Endothelial cell of umbilical vein (primary cell): ENCODE results near the gene WASL. TPM values are rescaled to one million over a fixed set of nuclear protein-coding genes. Genes with fewer than 3 reads are reported as not detected.

ENCODE experiments used
- BruUV-seq: library from RNA; stranded (reverse); fragments of 400-500 nt; replicated peaks from 2 replicates; lab custom pipeline; 2021; lab: Mats Ljungman, UMichigan
- CTCF ChIA-PET: fragments of 300-600, 350-600 bp; sonication (Branson Sonifier 250); formaldehyde crosslinking; loops from one replicate; lab custom pipeline; 2021; ENCODE audit warnings: antibody characterized with exemption, inconsistent platforms; lab: Charles Lee
- POLR2A ChIA-PET: fragments of 300-600, 350-600 bp; sonication (Branson Sonifier 250); formaldehyde crosslinking; loops from one replicate; lab custom pipeline; 2021; ENCODE audit warnings: antibody characterized with exemption, inconsistent platforms; lab: Charles Lee
- DNase-seq: peaks from one replicate; pipeline ENCODE4 v3.0.0-alpha.2; 2011; ENCODE audit warnings: low read depth, low spot score
- FAIRE-seq: peaks from 2 replicates; lab custom pipeline; 2011; peaks lifted over from hg19 to GRCh38; lab: Jason Lieb, UNC
- H2AFZ ChIP-seq: 2 replicates; pipeline ENCODE4 v1.6.0; 2012; ENCODE audit warnings: low read depth, low read length, control low read depth, inconsistent platforms
- H3K27ac ChIP-seq: 2 replicates; pipeline ENCODE4 v1.5.1; 2011; ENCODE audit warnings: low read depth, mild to moderate bottlenecking, control low read depth, low read length, moderate library complexity; ENCODE audit not compliant: insufficient read depth
- H3K27me3 ChIP-seq, 2 experiments: 2 replicates each; pipeline versions ENCODE4 v1.6.0 to v1.6.1; 2011; ENCODE audit warnings: low read length in 2 of 2, mixed read lengths in 1 of 2; ENCODE audit not compliant: control insufficient read depth in 2 of 2, insufficient read depth in 2 of 2
- H3K36me3 ChIP-seq, 2 experiments: 2 replicates in 1 of 2; 3 replicates in 1 of 2; pipeline ENCODE4 v1.5.1; 2011; ENCODE audit warnings: low read length in 2 of 2, mild to moderate bottlenecking in 1 of 2, moderate library complexity in 1 of 2; ENCODE audit not compliant: control insufficient read depth in 2 of 2, insufficient read depth in 2 of 2; ENCODE audit errors: extremely low read depth in 1 of 2
- H3K4me1 ChIP-seq: 3 replicates; pipeline ENCODE4 v1.5.1; 2011; ENCODE audit warnings: mild to moderate bottlenecking, low read length; ENCODE audit not compliant: control insufficient read depth, insufficient read depth; ENCODE audit errors: extremely low read depth
- H3K4me2 ChIP-seq: 2 replicates; pipeline ENCODE4 v1.6.1; 2011; ENCODE audit warnings: low read length, control low read depth, mixed read lengths; ENCODE audit not compliant: insufficient read depth
- H3K4me3 ChIP-seq, 3 experiments: fragments of 200-600 bp in 1 of 3; sonication (generic), shearing (Covaris generic) in 1 of 3; replicated peaks in 1 of 3; 2 replicates each; pipeline ENCODE4 v1.5.1; 2011 to 2016; ENCODE audit warnings: control low read depth in 3 of 3, low read length in 3 of 3, mild to moderate bottlenecking in 2 of 3, inconsistent platforms in 1 of 3, low read depth in 1 of 3, moderate library complexity in 1 of 3; ENCODE audit not compliant: insufficient read depth in 1 of 3
- H3K79me2 ChIP-seq: 2 replicates; pipeline ENCODE4 v1.6.0; 2012; ENCODE audit warnings: low read length, inconsistent platforms; ENCODE audit not compliant: control insufficient read depth, insufficient read depth
- H3K9ac ChIP-seq: replicated peaks from 2 replicates; pipeline ENCODE3; 2011; ENCODE audit warnings: low read length, control low read depth; ENCODE audit not compliant: insufficient read depth; ENCODE audit errors: extremely low read depth
- H3K9me1 ChIP-seq: replicated peaks from 3 replicates; pipeline ENCODE4 v1.6.0; 2011; ENCODE audit warnings: mild to moderate bottlenecking, low read length; ENCODE audit not compliant: control insufficient read depth, insufficient read depth; ENCODE audit errors: extremely low read depth
- H3K9me3 ChIP-seq: replicated peaks from 2 replicates; pipeline ENCODE4 v1.5.1; 2012; ENCODE audit warnings: low read length, inconsistent platforms; ENCODE audit not compliant: control insufficient read depth, insufficient read depth
- H4K20me1 ChIP-seq: replicated peaks from 2 replicates; pipeline ENCODE3; 2011; ENCODE audit warnings: mild to moderate bottlenecking, low read length; ENCODE audit not compliant: control insufficient read depth, insufficient read depth; ENCODE audit errors: extremely low read depth
- CTCF ChIP-seq, 2 donors: IDR thresholded peaks; 1 replicate in 1 of 2; 2 replicates in 1 of 2; pipeline ENCODE4 v1.5.1; 2011; ENCODE audit warnings: low read length in 2 of 2, mild to moderate bottlenecking in 2 of 2, moderate library complexity in 2 of 2, control low read depth in 1 of 2, inconsistent platforms in 1 of 2, low read depth in 1 of 2; ENCODE audit not compliant: insufficient read depth in 1 of 2; ENCODE audit errors: extremely low read depth in 1 of 2
- FOS ChIP-seq: IDR thresholded peaks from 2 replicates; pipeline ENCODE4 v1.6.1; 2011; ENCODE audit warnings: mild to moderate bottlenecking, low read length, moderate library complexity, borderline replicate concordance; ENCODE audit not compliant: insufficient read depth
- GATA2 ChIP-seq: IDR thresholded peaks from 2 replicates; pipeline ENCODE4 v1.7.0; 2011; ENCODE audit warnings: low read depth, mild to moderate bottlenecking, moderate library complexity, mixed read lengths, low read length; ENCODE audit not compliant: insufficient read length, insufficient read depth
- POLR2AphosphoS5 ChIP-seq: IDR thresholded peaks from 2 replicates; pipeline ENCODE4 v1.6.1; 2012; ENCODE audit warnings: low read depth, mild to moderate bottlenecking, control low read depth, low read length, moderate library complexity; ENCODE audit not compliant: insufficient read depth
- dilution Hi-C: fragments of 300-500 bp; cut with MboI; formaldehyde crosslinking; loops from one replicate; pipeline ENCODE4 v1.15.0; 2019; ENCODE audit warnings: low sequenced_read_pairs; ENCODE audit not compliant: extremely low pct_ligation_motif_present
- intact Hi-C: fragments of 100-400 bp; cut with micrococcal nuclease; formaldehyde crosslinking; loops from one replicate; pipeline ENCODE4 v1.10.0; 2022
- polyA plus RNA-seq, 4 experiments: library from polyadenylated mRNA; depleted of rRNA in 3 of 4; stranded (reverse) in 3 of 4; unstranded in 1 of 4; fragments of >200 nt; gene quantifications; 2 replicates each; pipeline versions ENCODE4 v1.2.1 to v1.2.3, GENCODE V29; 2011 to 2012; ENCODE audit warnings: missing spikeins in 1 of 4
- total RNA-seq: library from RNA; stranded (reverse); gene quantifications from 2 replicates; pipeline ENCODE4 v1.2.3, GENCODE V29; 2021

The WASL gene
- total and polyA plus RNA-seq, 2 donors (not counting 3 experiments of a cell fraction or from before 2014, with no cell fraction given): 5.2 to 24.0 TPM

GRCh38 chr7:123761729-123762128, 12.9 kb upstream of the WASL start:
- Histone ChIP-seq H3K79me2 (no peaks in the 10 kb centered on the region), H4K20me1 (no peaks in the 10 kb centered on the region), H3K9ac (no peak overlapping the region), H3K36me3 (no peaks in the 10 kb centered on the region), H3K27me3 (no peaks in the 10 kb centered on the region), H3K27ac (no peak overlapping the region), H3K4me3 (no peak overlapping the region), H2AFZ (no peak overlapping the region), H3K9me1 (no peaks in the 10 kb centered on the region), H3K4me2 (no peak overlapping the region), H3K9me3 (no peaks in the 10 kb centered on the region), H3K4me1 (peaks cover 4% of the 10 kb centered on the region)
- FAIRE-seq: no peak
- intact Hi-C loops (no loop called here), dilution Hi-C loops (no loop called here)
- TF ChIP-seq CTCF (IDR thresholded peaks at IDR 0.05; ENCODE audit: extremely low read depth in 1 of 2, insufficient read depth in 1 of 2, low read depth in 1 of 2, low read length in 2 of 2) (no peak), FOS (no peak)
- no peak for DNase-seq
- POLR2A ChIA-PET: no interaction called here
- CTCF ChIA-PET: no interaction called here
- no TSS peak for BruUV-seq

GRCh38 chr7:123757095-123757494, 8.3 kb upstream of the WASL start:
- no peak overlapping the region for H3K27ac ChIP-seq
- no peak overlapping the region for H3K4me3 ChIP-seq
- H3K36me3 ChIP-seq: no peaks in the 10 kb centered on the region
- DNase-seq (no peak), FAIRE-seq (no peak)
- peak overlapping the region; percentile 28 for H2AFZ ChIP-seq
- H3K79me2 ChIP-seq: no peaks in the 10 kb centered on the region
- H3K9me3 ChIP-seq: no peaks in the 10 kb centered on the region
- no peak overlapping the region for H3K4me2 ChIP-seq
- TF ChIP-seq GATA2 (peak; percentile 78), POLR2AphosphoS5 (no peak)
- dilution Hi-C loops: no loop called here
- no peaks in the 10 kb centered on the region for H4K20me1 ChIP-seq
- ChIA-PET CTCF (interaction anchor here (0.9 to 1.6 kb wide), 5 partner anchors 10 to 133 kb away, joined by 3 to 5 read pairs (median 3); no protein-coding TSS in a partner anchor), POLR2A (no interaction called here)
- BruUV-seq: no TSS peak
- H3K9ac ChIP-seq: no peak overlapping the region
- peaks cover 9% of the 10 kb centered on the region for H3K4me1 ChIP-seq
- H3K9me1 ChIP-seq: no peaks in the 10 kb centered on the region
- no peaks in the 10 kb centered on the region for H3K27me3 ChIP-seq
- intact Hi-C loops: no loop called here
